GM18511 (cell line): ENCODE measurements around the gene POPDC2.
"Not testable (repeated sequence)": the region's sequence is repeated elsewhere in the genome, so short reads cannot be mapped to it uniquely, and the experiment has no call there.

Experiments used
- ATAC-seq: cut with Tn5 transposase; IDR thresholded peaks from one replicate; pipeline ENCODE4 v1.9.1; 2021; ENCODE audit warnings: mild to moderate bottlenecking, moderate library complexity; ENCODE audit not compliant: unreplicated experiment

Gene POPDC2, protein sequence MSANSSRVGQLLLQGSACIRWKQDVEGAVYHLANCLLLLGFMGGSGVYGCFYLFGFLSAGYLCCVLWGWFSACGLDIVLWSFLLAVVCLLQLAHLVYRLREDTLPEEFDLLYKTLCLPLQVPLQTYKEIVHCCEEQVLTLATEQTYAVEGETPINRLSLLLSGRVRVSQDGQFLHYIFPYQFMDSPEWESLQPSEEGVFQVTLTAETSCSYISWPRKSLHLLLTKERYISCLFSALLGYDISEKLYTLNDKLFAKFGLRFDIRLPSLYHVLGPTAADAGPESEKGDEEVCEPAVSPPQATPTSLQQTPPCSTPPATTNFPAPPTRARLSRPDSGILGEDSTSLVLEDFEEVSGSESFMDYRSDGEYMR

DNA sequence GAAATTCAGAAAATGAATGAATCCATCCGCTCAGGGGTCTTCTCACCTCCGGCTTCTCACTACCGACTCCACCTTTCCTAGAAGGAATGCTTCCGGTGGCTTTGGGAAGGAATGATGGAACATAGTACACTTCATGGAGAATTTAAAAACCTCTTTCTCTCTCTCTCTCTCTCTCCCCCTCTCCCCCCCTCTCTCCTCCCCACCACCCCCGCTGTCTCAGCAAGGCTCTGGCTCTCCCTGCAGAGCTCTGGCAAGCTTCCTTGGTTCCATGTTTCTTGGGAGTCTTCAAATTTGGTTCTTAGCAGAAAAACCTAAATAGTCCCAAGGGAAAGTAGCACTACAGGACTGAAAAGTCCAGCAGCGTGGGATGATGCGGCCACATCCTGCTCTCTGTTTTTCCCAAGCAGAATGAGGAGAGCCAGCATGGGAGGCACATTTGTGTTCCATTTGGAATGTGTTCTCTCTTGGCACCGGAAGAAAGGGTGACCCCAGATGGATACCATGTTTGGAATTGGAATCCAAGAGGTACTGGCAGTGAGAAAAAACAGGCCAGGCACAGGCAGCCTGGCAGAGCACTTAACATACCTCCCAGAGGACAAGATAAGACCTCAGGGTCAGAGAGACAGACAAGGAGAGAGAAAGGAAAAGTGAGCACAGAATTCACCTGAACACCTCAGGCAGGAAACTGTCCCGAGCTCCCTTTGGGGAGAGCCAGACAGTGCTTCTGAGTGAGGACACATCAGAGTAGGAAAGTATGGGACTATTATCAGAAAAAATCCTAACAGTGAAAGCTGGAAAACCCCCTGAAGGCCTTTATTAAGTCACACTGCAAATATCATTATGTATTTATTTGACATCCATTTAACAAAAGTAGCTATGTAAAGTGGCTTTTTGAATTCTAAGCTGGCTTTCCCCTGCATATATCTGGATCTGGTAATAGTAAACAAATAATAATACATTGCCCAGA is at the start of gene POPDC2:
POPDC2 (minus strand) TSS at position 116 of the 967 bp plus-strand sequence. CDS start 166 bp downstream, outside the sequence.
- ATAC-seq = no peak

DNA sequence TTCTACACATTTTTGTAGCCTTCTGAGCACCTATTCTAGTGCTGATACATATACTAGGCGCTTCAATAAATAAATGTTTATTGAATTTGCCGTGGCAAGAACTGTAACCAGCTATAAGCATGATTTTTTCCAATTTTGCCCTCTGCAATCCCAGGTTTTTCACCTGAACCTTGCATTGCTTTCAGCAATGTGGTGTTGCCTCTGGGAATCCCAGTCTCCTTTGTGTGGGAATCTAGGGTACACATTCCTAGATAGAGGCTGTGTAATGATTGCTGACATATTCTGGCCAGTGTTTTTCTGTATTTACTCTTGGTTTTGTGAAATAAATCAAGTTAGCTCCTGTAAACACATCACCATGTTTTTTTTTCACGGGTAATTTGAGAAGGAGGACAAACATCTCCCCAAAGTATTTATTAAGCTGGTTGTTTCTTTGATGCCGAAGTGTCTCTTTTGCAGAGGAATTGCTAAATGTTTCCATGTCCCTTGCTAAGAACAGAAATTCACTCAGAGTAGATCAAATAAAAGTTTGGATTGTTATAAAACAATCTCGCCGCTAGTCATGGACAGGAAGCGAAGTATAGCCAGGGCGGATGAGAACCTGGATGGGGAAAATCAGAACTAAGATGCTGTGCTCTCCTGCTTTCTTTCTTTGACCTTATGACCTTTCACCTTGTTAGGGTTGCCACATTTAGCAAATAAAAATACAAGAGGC is 43.6 kb upstream of the POPDC2 start:
- no peak for ATAC-seq

DNA sequence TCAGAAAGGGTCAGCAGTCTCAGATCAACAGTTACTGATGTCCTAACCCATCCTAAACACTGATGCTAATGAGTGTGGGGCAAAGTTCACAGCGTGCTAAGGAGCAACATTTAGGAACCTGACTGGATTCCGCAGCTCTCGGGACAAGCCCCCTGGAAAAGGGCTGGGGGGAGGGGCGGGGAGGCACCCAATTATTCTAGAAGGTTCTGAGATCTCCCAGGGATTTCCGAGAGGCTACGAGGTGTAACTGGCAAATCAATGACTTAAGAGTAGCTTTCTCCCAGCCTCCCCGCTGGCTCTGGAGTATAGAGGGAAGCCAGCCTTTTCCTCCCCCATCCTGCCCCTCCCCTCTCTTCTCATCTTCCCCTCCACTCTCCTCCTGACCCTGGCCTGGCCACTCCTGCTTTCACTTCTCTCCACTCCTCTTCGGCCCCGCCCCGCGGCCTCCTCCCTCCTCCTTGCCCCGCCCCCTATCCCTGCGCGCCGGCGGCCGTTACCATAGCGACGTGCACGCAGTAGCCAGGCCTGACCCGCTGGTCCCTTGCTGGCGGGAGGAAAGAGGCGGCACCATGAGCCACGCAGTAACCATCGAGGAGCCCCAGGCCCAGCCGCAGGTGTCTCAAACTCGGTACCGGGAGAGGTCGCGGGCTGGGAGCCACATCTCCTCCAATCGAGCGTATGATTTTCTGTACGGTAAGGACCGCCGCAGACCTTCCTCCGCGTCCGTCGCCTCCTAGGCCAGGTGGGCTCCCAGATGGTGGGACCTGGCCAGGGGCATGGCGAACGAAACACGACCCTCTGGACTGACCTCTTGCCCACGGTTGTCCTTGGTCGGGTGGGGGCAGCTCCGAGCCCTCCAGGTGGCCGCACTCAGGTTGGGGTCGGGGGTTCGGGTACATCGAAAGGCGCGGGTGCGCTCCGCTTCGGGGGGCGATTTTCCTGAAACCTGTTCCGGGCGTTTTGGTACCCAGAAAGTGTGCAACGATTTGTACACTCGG is 42.4 kb upstream of the POPDC2 start, which contains the start of gene CFAP91:
CFAP91 (plus strand) TSS at position 493 of the 998 bp plus-strand sequence; CDS start at position 570, 77 bp downstream.
- peak; percentile 80 for ATAC-seq

DNA sequence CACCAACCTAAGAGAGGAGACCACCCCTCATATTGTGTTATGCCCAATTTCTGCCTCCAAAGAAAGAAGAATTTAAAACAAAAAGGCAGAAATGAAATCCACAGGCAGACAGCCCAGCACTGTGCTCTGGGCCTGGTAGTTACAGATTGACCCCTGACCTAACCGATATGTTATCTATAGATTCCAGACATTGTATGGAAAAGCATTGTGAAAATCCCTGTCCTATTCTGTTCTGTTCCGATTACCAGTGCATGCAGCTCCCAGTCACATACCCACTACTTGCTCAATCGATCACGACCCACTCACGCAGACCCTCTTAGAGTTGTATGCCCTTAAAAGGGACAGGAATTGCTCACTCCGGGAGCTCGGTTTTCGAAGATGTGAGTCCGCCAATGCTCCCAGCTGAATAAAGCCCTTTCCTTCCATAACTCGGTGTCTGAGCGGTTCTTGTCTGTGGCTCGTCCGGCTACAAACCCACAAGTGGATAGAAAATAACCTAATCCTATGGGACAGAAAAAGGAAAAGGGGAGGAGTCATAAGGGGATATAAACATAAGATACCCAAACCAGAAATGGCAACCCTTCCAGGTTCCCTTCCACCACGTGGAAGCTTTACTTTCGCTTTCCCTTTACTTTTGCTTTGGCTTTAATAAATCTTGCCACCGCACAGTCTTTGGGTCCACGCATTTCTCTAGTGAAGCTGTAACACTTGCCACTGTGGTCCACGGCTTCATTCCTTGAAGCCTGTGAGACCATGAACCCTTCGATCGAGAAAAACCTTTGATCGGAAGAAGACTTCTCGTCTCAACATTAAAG is 40.7 kb upstream of the POPDC2 start:
- ATAC-seq = peak; percentile 13

DNA sequence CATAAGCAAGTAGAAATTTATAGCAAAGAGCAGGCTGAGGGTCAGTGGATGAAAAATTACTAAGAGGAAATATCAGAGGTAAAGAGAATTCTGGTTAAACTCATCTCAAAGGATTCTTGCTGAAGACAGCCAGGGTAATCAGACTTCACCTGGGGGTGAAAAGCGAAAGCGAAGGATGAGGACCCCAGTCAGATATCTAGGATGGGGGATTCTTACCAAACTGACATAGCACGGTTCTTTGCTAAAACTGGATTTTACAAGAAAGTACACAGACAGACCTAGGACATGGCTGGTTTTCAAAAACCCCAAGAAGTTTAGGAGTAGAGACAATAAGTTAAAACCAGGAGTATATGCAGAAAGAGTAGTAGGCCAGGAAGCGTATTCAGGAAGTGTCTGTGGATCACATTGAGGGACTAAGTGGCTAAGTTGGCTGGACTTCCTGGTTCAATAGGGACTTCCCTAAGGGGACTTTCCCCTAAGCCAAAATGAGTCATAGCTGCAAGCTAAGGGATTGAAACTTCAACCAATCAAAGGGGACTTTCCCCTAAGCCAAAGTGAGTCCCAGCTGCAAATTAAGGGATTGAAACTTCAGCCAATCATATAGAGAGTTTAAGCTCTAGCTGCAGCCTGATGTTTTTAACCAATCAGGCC is 40.0 kb upstream of the POPDC2 start:
- ATAC-seq = peak; percentile 48

DNA sequence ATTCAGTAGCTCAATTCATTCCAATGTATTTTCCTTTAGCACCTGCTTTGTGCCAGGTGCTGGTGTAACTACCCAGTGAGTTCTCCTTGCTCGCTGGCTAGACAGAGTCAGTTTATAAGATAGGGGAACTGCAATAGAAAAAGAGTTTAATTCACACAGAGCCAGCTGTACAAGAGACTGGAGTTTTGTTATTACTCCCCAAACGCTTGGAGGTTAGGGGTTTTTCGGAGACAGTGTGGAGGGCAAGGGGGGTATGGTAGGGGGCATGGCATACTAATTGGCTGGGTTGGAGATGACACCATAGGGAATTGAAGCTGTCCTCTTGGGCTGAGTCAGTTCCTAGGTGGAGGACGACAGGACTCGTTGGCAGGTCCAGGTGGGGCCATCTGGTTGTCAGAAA is 37.0 kb upstream of the POPDC2 start:
- ATAC-seq = peak; percentile 54

DNA sequence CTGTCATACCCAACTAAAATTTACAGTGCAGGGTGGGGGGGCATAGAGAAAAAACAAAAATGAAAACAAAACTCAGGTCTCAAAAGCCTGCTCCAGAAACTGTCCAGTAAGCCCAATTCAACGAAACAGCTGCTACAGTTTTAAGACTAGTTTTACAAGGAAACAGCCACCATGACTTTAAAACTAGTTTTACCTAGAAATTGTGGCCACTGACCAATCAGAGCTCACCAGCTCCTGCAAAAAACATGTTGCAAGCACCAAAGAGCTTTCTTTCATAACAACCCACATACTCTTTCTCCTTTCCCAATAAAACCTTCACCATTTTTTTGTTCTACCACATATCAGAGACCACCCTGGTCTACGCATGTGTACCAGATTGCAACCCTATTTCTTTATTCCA is 35.1 kb upstream of the POPDC2 start:
- ATAC-seq = no peak

DNA sequence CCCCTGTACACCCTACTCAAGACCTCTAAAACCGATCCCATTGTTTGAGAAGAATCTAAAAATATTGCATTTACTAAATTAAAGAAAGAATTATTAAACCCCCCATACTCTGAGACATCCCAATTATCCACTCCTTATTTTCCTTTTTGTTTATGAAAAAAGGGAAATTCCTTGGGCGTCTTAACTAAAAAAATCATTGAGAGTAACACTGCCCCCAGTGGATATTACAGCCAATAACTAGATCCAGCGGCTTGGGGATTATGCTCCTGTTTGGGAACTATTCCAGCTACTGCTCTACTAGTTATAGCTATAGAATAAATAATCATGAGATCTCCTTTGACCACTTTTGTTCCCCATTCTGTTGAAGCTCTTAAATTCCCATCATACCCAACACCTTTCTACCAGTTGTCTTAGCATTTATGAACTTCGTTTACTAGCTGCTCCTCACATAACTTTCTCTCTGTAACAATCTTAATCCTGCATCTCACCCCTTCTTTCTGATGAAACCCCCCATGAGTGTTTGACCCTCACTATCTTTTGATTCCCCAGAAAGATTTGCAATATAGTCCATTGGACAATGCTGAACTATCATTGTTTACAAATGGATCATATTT is 29.8 kb upstream of the POPDC2 start:
- no peak for ATAC-seq

DNA sequence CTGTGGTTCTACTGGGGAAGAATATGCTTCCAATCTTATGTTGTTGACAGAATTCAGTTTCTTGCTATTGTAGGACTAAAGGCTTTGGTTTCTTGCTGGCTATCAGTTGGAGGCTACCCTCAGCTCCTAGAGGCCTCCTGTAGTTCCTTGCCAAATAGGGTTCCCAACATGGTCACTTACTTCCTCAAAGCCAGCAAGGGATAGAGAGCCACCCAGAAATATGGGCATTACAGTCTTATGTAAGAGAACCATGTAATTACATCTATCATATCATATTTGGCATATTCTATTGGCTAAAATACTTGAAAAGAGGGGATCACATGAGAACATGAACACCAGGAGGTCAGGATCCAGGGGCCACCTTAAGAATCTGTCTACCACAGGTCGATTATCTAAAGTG is 23.0 kb upstream of the POPDC2 start:
- ATAC-seq = no peak

DNA sequence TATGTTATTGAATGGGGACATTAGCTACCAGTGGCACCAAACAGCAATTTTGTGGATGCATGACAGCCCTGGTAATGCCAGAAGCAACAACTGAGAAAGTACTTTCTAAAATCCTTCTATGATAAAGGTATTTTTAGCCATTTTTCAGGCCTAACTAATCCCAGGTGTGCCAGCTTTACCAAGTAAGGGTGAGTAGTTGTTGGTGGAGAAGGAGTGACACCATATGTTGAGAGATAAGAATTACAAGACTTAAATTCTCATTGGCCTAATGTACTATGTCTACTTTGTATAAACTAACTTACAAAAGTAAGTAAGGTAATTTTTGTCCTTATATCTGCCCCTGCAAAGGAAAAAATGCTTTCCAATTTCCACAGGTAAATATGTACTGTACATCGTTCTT is 20.9 kb upstream of the POPDC2 start:
- peak; percentile 31 for ATAC-seq

DNA sequence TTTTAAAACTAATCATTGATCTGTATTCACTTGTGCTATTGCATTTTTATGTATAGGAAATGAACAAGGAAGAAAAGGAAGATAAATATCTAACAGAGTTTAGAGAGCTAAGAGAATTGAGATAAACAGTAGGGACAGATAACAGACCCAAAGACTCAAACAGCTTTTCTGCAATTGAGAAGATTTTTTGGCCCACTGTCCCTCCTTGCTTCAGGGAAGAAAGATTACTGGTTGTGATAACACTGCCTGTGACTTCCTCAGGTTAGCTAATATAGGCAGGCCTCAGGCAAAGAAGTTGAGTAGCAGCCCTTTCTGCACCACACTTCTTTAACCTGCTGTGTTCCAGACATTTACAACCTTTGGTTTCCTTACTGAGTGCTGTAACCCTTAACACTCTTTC is 19.5 kb upstream of the POPDC2 start:
- ATAC-seq = no peak

DNA sequence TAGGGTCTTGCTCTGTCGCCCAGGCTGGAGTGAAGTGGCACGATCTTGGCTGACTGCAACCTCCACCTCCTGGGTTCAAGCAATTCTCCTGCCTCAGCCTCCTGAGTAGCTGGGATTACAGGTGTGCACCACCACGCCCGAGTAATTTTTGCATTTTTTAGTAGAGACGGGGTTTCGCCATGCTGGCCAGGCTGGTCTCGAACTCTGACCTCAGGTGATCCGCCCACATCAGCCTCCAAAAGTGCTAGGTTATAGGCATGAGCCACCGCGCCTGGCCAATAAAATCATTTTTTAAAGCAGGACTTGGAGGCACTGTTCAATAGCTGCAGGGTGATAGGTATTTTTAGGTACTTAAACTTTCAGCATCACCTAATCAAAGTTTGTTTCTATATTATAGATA is 17.8 kb upstream of the POPDC2 start:
- not testable (repeated sequence) for ATAC-seq

DNA sequence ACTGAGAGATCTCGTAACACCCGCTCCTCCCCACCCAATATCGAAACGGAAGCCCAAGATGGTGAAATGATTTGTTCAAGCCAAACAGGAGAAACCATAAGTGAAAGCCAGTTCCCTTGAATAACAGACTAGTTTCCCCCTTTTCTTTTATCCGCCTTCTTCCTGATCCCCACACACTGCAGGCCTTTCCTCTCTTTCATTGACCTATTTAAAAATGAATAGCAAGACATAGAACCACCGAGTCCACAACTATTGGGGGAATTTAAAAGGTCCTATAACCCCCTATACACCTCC is 17.2 kb upstream of the POPDC2 start:
- peak; percentile 4 for ATAC-seq

DNA sequence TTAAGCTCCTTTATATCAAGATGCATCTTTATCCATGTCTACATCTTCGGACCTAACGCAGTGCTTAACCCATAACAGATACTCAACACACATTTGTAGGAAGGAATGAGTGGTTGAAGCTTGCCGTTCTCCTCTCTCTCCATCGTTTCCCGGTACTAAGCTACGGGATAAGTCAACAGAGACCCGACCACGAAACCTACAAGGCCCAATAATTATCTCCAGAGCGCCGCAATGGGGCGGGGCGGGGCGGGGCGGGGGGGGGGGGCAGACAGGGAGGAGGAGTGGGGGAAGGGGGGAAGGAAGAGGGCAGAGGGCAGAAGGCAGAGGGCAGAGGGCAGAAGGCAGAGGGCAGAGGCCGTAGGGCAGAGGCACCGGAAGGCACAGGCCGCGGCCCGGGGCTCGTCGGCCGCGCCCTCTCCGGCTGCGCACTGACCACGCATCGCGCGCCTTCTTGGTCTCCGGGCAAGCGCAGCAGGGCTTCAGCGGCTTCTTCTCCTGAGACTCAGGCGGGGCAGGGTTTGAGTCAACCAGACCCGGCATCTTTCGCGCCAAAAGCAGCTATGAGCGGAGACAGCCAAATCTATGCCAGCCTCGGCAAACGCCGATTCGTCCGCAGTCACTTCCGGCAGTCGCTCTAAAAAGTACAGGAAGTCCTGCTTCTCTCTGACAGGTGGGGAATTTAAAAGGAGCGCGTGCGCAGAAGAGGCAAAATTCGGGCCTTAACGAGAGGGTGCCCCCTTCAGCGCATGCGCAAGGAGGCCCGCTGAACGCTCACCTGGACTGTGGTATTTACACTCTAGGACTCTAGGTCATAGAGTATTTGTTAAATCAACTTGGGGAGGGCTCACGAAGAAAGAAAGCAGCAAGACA is 16.6 kb upstream of the POPDC2 start, which contains the start of gene COX17:
COX17 (minus strand) TSS at position 636 of the 870 bp plus-strand sequence; CDS start at position 540, 96 bp downstream.
- peak; percentile 90 for ATAC-seq

DNA sequence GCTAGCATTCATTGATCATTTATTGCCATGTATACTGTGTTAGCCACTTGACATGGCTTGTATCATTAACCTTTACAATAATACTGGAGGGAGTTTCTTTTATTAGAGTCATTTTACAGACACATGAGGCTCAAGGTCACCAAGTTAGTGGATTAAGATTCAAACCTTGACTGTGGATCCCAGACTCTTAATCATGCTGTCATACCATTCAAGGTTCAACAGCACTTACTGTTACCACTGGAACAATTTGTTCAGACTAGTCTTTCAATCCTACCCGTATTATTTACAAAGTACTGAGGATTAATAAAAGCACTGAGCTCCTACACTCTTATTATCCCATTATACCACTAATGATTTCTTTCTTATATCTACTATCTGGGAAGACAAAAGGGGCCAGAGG is 15.6 kb upstream of the POPDC2 start:
- ATAC-seq = no peak

DNA sequence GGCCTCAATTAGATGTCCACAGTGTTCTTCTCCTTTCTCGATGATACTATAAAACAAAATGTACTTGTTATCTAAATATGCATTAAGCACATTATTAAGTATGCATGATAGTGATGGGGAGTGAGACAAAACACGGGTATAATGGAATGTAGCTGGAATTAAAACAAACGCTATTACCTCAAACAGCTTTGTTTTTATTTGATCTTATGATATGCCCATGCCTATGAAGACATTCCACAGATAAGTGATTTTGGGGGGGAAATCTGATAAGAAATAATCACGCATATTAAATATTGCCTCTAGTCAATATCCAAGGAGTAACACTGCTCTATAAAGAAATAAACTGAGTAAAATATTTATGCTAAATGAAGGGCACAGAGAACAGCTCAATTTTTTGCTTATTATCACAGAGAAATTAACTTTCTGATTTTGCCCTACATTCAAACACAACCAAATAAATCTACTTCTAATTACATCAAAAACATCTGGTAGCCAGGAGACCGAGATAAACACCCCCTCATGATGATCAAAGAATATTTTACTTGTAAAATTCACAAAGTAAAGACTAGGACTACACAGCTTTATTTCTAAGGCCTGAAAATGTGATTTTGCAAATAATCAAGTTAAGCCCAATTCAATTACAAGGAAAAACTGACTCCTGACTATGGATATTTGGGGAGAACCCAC is 14.9 kb upstream of the POPDC2 start:
- ATAC-seq = no peak

DNA sequence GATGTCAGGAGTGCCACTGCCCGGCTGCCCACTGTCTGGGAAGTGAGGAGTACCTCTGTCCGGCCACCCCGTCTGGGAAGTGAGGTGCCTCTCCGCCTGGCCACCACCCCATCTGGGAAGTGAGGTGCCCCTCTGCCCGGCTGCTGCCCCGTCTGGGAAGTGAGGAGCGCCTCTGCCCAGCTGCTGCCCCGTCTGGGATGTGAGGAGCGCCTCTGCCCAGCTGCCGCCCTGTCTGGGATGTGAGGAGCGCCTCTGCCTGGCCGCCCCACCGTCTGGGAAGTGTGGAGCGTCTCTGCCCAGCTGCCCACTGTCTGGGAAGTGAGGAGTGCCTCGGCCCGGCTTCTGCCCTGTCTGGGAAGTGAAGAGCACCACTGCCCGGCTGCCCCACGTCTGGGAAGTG is 13.5 kb upstream of the POPDC2 start:
- no peak for ATAC-seq
